Erythroblast (primary cell): ENCODE measurements around the gene SCN2A.

ENCODE experiments used
- GATA1 ChIP-seq: IDR thresholded peaks from 2 replicates; pipeline ENCODE4 v1.6.1; 2011; ENCODE audit warnings: low read depth, mild to moderate bottlenecking, control low read depth, low read length, moderate library complexity
- POLR2A ChIP-seq: IDR thresholded peaks from 2 replicates; pipeline ENCODE4 v1.6.1; 2011; ENCODE audit warnings: mild to moderate bottlenecking, low read length

GRCh38 chr2:165239856-165240515 lies 772 bp downstream of the SCN2A start:
- TF ChIP-seq POLR2A: no peak
- TF ChIP-seq GATA1: no peak
